NCI-H82 treated with DMSO at 0.1 percent for 48 hours (cell line): ENCODE results near the gene ZNF26.

Experiments used
- DNase-seq: peaks from one replicate; lab custom pipeline; 2025; ENCODE audit not compliant: unreplicated experiment; lab: John Stamatoyannopoulos, UW

ZNF26 gene

GRCh38 chr12:133058203-133059113 lies 72.3 kb downstream of the ZNF26 start:
- DNase-seq = no peak

- no peak for DNase-seq
Observed at GRCh38 chr12:133061954-133062353, 75.8 kb downstream of the ZNF26 start.

GRCh38 chr12:133063556-133063955 lies 77.4 kb downstream of the ZNF26 start:
- no peak for DNase-seq

GRCh38 chr12:133073836-133074235 lies 87.7 kb downstream of the ZNF26 start:
- DNase-seq = no peak
